Stimulated activated effector memory CD8-positive, alpha-beta T cell treated with anti-CD3 and anti-CD28 coated beads, Interleukin-12 subunit alpha, Interleukin-12 subunit beta, amount 100 ng/mL, for 72 hours (primary cell): ENCODE data around the gene ATXN10.

Experiments
- ATAC-seq: fragments of 150-1000 bp; cut with Tn5 transposase; 2 replicates; pipeline ENCODE4 v1.10.0; 2021
- DNase-seq, 2 donors: peaks; one replicate each; pipeline ENCODE4 v3.0.0; 2021 to 2022; ENCODE audit warnings: low spot score in 2 of 2
- H3K27ac Mint-ChIP-seq: one replicate; pipeline ENCODE4 v1.8.0; 2022; ENCODE audit warnings: mild to moderate bottlenecking, mixed read lengths
- H3K36me3 Mint-ChIP-seq: one replicate; pipeline ENCODE4 v1.8.0; 2022; ENCODE audit warnings: mild to moderate bottlenecking, mixed read lengths
- H3K4me1 Mint-ChIP-seq: one replicate; pipeline ENCODE4 v1.8.0; 2022; ENCODE audit warnings: mixed read lengths
- H3K4me3 Mint-ChIP-seq: one replicate; pipeline ENCODE4 v1.8.0; 2022; ENCODE audit warnings: mild to moderate bottlenecking, mixed read lengths
- H3K9me3 Mint-ChIP-seq: one replicate; pipeline ENCODE4 v1.8.0; 2022; ENCODE audit warnings: mixed read lengths

ATXN10 gene

GRCh38 chr22:45885941-45886395, 214.3 kb downstream of the ATXN10 start:
- DNase-seq (no peak), ATAC-seq (no peak)
- Mint-ChIP-seq H3K27ac (no peak overlapping the region), H3K4me3 (no peak overlapping the region), H3K36me3 (no peaks in the 10 kb centered on the region), H3K9me3 (no peaks in the 10 kb centered on the region), H3K4me1 (no peaks in the 10 kb centered on the region)

DNA sequence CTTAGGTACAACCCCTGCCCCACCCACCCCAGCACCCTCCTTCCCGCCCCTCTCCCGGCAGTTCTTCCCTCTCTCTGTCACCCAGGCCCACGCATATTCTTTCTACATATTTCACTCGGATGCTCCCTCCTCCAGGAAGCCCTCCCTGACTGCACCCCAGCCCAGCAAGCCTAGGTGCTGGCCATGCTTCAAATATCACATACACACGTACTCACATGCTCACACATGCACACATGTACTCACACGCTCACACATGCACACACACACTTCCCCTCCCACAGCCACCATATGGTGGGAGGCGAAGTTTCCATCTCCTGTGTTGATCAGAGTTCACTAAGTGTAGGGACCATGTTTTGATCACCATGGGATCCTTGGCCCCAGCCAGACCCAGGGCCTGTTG, 214.9 kb downstream of the ATXN10 start:
- H3K4me1 Mint-ChIP-seq: no peaks in the 10 kb centered on the region
- H3K4me3 Mint-ChIP-seq: no peak overlapping the region
- H3K9me3 Mint-ChIP-seq: no peaks in the 10 kb centered on the region
- no peaks in the 10 kb centered on the region for H3K36me3 Mint-ChIP-seq
- DNase-seq (no peak), ATAC-seq (no peak)
- H3K27ac Mint-ChIP-seq: no peak overlapping the region

DNA sequence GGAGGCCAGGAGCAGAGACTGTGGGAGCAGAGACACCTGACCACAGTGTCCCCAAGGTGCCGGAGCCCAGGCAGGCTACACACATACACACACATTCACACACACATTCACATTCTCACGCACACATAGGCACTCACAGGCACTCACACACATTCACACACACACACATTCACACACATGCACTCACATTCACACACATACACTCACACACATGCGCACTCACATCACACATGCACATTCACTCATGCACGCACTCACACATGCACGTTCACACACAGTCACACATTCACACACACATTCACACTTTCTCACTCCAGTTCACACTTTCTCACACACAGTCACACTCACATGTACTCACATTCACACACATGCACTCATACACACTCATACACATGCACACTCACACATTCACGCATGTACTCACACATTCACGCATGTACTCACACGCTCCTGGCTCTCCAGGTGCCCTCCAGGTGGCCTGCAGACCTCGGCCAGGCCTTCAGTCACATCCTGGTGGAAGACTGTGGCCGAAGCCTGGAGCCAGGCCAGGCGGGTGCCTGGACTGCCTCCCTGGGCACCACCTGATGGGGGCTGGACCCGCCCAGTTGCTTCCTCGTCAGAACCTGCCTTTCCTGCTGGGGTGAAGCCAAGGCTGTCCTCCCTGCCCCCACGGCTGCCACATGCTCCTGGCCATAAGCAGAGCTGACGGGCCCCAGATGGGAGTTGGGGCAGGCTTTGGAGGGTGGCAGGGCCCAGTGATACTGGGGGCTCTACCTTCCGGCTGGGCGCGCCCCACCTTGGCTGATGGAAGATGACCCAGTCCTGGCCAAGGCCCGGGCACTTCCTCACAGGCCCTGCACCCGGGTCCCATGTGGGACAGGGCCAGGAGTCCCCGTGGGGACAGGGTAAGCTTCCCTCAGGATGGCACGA, 215.8 kb downstream of the ATXN10 start:
- Mint-ChIP-seq H3K4me3 (no peak overlapping the region), H3K9me3 (no peaks in the 10 kb centered on the region), H3K27ac (no peak overlapping the region), H3K4me1 (no peaks in the 10 kb centered on the region), H3K36me3 (no peaks in the 10 kb centered on the region)
- ATAC-seq (no peak), DNase-seq (no peak)

GRCh38 chr22:45888221-45889092, 216.8 kb downstream of the ATXN10 start:
- DNase-seq: no peak
- no peaks in the 10 kb centered on the region for H3K4me1 Mint-ChIP-seq
- H3K9me3 Mint-ChIP-seq: no peaks in the 10 kb centered on the region
- no peak overlapping the region for H3K4me3 Mint-ChIP-seq
- no peaks in the 10 kb centered on the region for H3K36me3 Mint-ChIP-seq
- no peak overlapping the region for H3K27ac Mint-ChIP-seq
- no peak for ATAC-seq

DNA sequence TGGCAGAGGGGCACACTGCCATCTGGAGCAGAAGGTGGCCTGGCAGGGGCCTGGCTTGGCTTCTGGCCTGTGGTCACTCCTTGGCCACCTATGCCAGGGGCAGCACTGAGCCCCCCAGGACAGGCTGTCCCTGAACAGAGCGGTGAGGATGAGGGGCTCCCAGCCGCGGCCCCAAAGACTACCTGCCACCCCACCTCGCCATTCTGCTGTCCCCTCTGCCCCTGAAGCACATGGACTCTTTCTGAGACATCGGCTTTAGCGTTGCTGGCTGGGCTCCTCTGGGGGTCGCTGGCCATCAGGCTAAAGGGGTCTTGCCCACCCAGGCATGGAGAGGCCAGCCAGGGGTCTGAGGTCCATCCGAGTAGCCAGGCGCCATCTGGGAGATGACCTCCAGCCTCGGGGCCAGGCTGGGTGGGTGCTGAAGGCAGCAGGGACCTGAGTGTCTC, 217.5 kb downstream of the ATXN10 start:
- Mint-ChIP-seq H3K36me3 (no peaks in the 10 kb centered on the region), H3K27ac (no peak overlapping the region), H3K4me1 (no peaks in the 10 kb centered on the region), H3K4me3 (no peak overlapping the region), H3K9me3 (no peaks in the 10 kb centered on the region)
- ATAC-seq (no peak), DNase-seq (no peak)

- Mint-ChIP-seq H3K9me3 (no peaks in the 10 kb centered on the region), H3K36me3 (no peaks in the 10 kb centered on the region), H3K4me1 (no peaks in the 10 kb centered on the region), H3K27ac (no peak overlapping the region), H3K4me3 (no peak overlapping the region)
- DNase-seq (no peak), ATAC-seq (no peak)
Measured at GRCh38 chr22:45889539-45890350, 218.1 kb downstream of the ATXN10 start.

- H3K4me3 Mint-ChIP-seq: no peak overlapping the region
Measured at GRCh38 chr22:45890351-45890635, 218.7 kb downstream of the ATXN10 start.

GRCh38 chr22:45891021-45891421, 219.4 kb downstream of the ATXN10 start:
- no peak for DNase-seq
- no peak overlapping the region for H3K27ac Mint-ChIP-seq
- no peaks in the 10 kb centered on the region for H3K4me1 Mint-ChIP-seq
- no peak overlapping the region for H3K4me3 Mint-ChIP-seq
- no peaks in the 10 kb centered on the region for H3K36me3 Mint-ChIP-seq
- H3K9me3 Mint-ChIP-seq: no peaks in the 10 kb centered on the region
- no peak for ATAC-seq

More at GRCh38 chr22:45890351-45890635, 218.7 kb downstream of the ATXN10 start:
- ATAC-seq (no peak), DNase-seq (no peak)
- H3K4me1 Mint-ChIP-seq: no peaks in the 10 kb centered on the region
- H3K27ac Mint-ChIP-seq: no peak overlapping the region
- no peaks in the 10 kb centered on the region for H3K36me3 Mint-ChIP-seq
- no peaks in the 10 kb centered on the region for H3K9me3 Mint-ChIP-seq

DNA sequence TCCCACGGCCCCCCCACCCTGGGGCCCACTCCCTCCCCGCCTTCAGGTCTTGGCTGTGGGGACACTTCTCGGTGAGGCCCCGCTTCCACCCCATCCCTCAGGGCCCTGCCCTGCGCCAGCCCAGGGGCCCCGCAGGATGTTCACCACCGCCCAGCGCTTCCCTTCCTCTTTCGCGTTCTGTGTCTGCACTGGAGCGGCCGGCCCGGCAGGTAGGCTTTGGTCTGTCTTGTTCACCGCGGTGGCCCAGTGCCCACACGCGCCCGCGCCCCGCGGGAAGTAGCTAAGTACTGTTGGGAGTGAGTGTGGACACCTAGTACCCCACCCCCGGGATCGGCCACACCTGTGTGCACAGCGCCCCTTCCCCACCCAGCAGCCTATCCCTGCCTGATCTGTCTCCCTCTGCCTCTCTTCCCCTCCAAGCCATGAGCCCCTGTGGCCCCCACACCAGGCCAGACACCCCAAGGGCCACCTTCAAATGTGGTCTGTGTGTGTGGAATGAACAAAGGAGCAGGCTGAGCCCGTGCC, 219.9 kb downstream of the ATXN10 start:
- no peak for DNase-seq
- ATAC-seq: no peak
- H3K36me3 Mint-ChIP-seq: no peaks in the 10 kb centered on the region
- H3K4me1 Mint-ChIP-seq: no peaks in the 10 kb centered on the region
- H3K9me3 Mint-ChIP-seq: no peaks in the 10 kb centered on the region
- H3K4me3 Mint-ChIP-seq: no peak overlapping the region
- no peak overlapping the region for H3K27ac Mint-ChIP-seq

GRCh38 chr22:45891996-45892621, 220.5 kb downstream of the ATXN10 start:
- H3K27ac Mint-ChIP-seq: no peak overlapping the region
- no peaks in the 10 kb centered on the region for H3K4me1 Mint-ChIP-seq
- H3K36me3 Mint-ChIP-seq: no peaks in the 10 kb centered on the region
- H3K9me3 Mint-ChIP-seq: no peaks in the 10 kb centered on the region
- no peak for DNase-seq
- H3K4me3 Mint-ChIP-seq: no peak overlapping the region
- ATAC-seq: no peak

GRCh38 chr22:45892681-45893461, 221.2 kb downstream of the ATXN10 start:
- no peaks in the 10 kb centered on the region for H3K36me3 Mint-ChIP-seq
- no peak overlapping the region for H3K27ac Mint-ChIP-seq
- H3K4me1 Mint-ChIP-seq: no peaks in the 10 kb centered on the region
- DNase-seq: no peak
- no peaks in the 10 kb centered on the region for H3K9me3 Mint-ChIP-seq
- no peak for ATAC-seq
- no peak overlapping the region for H3K4me3 Mint-ChIP-seq

DNA sequence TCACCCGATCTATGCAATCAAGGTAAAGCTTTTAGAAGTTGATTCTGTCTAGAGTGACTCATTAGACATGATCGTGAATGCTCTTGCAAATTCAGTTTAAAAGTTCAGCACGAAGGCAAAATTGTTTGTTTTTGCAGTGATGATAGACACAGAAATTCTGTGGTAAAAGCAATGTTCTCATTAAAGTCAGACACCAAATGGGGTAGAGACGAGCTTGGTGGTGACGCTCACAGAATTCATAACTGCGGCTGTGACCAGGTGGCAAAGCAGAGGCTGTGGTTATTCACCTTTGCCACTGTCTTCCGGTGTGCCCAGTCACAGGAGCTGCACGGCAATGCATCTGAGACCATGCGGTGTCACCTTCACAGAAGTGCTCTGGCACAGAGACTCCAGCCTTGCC, 221.9 kb downstream of the ATXN10 start:
- Mint-ChIP-seq H3K4me3 (no peak overlapping the region), H3K36me3 (no peaks in the 10 kb centered on the region), H3K27ac (no peak overlapping the region), H3K4me1 (no peaks in the 10 kb centered on the region), H3K9me3 (no peaks in the 10 kb centered on the region)
- ATAC-seq (peak; percentile 45), DNase-seq (no peak)
